ENCODE results near the gene SERTAD3. TPM values are rescaled to one million over a fixed set of nuclear protein-coding genes. Genes with fewer than 3 reads are reported as not detected.

Gene SERTAD3
- total and polyA plus RNA-seq, 10 of the 15 experiments (the other 5 are each of a cell fraction or from before 2014, with no cell fraction given): 4.2 to 22.4 (median 13.7) TPM

- TF ChIP-seq SMAD1 (IDR thresholded peaks at IDR 0.05; ENCODE audit: low read depth, partially characterized antibody): no peak
- TF ChIP-seq JUNB (IDR thresholded peaks at IDR 0.05): no peak
Observed at GRCh38 chr19:40441719-40442253, 2.3 kb downstream of the SERTAD3 start (continued).

- H3K27me3 ChIP-seq (replicated peaks in 1 of 2; ENCODE audit: control insufficient read depth in 2 of 2, insufficient read depth in 2 of 2, low read length in 1 of 2): no peaks in the 10 kb centered on the region
- ChIA-PET POLR2A (interaction anchor here (0.6 to 1.9 kb wide), 5 partner anchors 12 to 200 kb away, joined by 3 to 7 read pairs (median 4); partner anchors contain the start of gene SERTAD1), SMC1A (ENCODE audit: uncharacterized antibody, unreplicated experiment) (interaction anchor here (0.9 to 1.4 kb wide), 6 partner anchors 12 to 35 kb away, joined by 3 to 6 read pairs (median 4); partner anchors contain the start of genes BLVRB and SERTAD1), CTCF (interaction anchor here (1.3 to 1.5 kb wide), 2 partner anchors 12 to 17 kb away, joined by 5 to 7 read pairs; partner anchors contain the start of gene SERTAD1), RAD21 (ENCODE audit: unreplicated experiment) (interaction anchor here (0.7 to 1.1 kb wide), 2 partner anchors 12 to 28 kb away, joined by 3 read pairs; partner anchors contain the start of gene SERTAD1)
- no TSS peak for BruUV-seq (replicated peaks)
- no peak overlapping the region for H3K4me2 ChIP-seq (ENCODE audit: control insufficient read depth, insufficient read depth)
- H3K4me1 ChIP-seq (ENCODE audit: control insufficient read depth, insufficient read depth, low read length): peaks cover 22% of the 10 kb centered on the region
- no peak for FAIRE-seq
- H3K9ac ChIP-seq (ENCODE audit: control insufficient read depth, insufficient read depth, low read length): no peak overlapping the region
- in situ Hi-C loops (cut with MboI) (no loop called here), intact Hi-C loops (cut with micrococcal nuclease; ENCODE audit: unreplicated experiment) (no loop called here)
- no peak overlapping the region for H3K4me3 ChIP-seq
- H3K27ac ChIP-seq (ENCODE audit: control insufficient read depth, insufficient read depth): no peak overlapping the region
- H3K36me3 ChIP-seq (ENCODE audit: control insufficient read depth in 2 of 2, insufficient read depth in 2 of 2, low read length in 1 of 2): peaks cover 8 to 15% of the 10 kb centered on the region in 2 experiments; a peak in 3 of 4 replicates
- 96% methylated on average over 3 of the region's 3 CpGs for WGBS (ENCODE audit: insufficient coverage, insufficient replicate concordance, low lambda C conversion rate, missing lambda C conversion rate)
- H4K20me1 ChIP-seq (ENCODE audit: control insufficient read depth, insufficient read depth): no peaks in the 10 kb centered on the region
- ATAC-seq: no peak
- no peak overlapping the region for H2AFZ ChIP-seq (ENCODE audit: control insufficient read depth, low read depth, low read length)
- TF ChIP-seq IKZF1 (conservative IDR thresholded peaks at IDR 0.05): no peak
- no peak for DNase-seq (ENCODE audit: low read depth, low spot score)
- no peaks in the 10 kb centered on the region for H3K9me3 ChIP-seq (replicated peaks; ENCODE audit: control insufficient read depth, insufficient read depth, low read length)
- peaks cover 20% of the 10 kb centered on the region for H3K79me2 ChIP-seq (ENCODE audit: control insufficient read depth, insufficient read depth, low read length)
Observed at GRCh38 chr19:40438284-40438683, 5.9 kb downstream of the SERTAD3 start.

Data from GM12878 (cell line).